Hepatocyte (in vitro differentiated cells): Measurements from ENCODE around the gene PAK5. TPM values are rescaled to one million over a fixed set of nuclear protein-coding genes. Genes with fewer than 3 reads are reported as not detected.

Source experiments
- DNase-seq: peaks from one replicate; pipeline ENCODE4 v3.0.0-alpha.2; 2016; ENCODE audit warnings: low spot score
- H2AFZ ChIP-seq: fragments of 200-600 bp; sonication (generic); 2 replicates; pipeline ENCODE4 v1.6.0; 2016; ENCODE audit warnings: antibody characterized with exemption, mild to moderate bottlenecking
- H3K27ac ChIP-seq: fragments of 200-600 bp; sonication (generic); 2 replicates; pipeline ENCODE4 v1.5.1; 2016; ENCODE audit warnings: mild to moderate bottlenecking
- H3K27me3 ChIP-seq: fragments of 200-600 bp; sonication (generic); 2 replicates; pipeline ENCODE4 v1.6.1; 2016
- H3K36me3 ChIP-seq: fragments of 200-600 bp; sonication (generic); replicated peaks from 2 replicates; pipeline ENCODE4 v1.5.1; 2016; ENCODE audit warnings: low read depth; ENCODE audit not compliant: insufficient read depth
- H3K4me1 ChIP-seq: fragments of 200-600 bp; sonication (generic); 2 replicates; pipeline ENCODE4 v1.5.1; 2016; ENCODE audit warnings: mild to moderate bottlenecking, moderate library complexity; ENCODE audit not compliant: insufficient read depth
- H3K4me2 ChIP-seq: fragments of 200-600 bp; sonication (generic); 2 replicates; pipeline ENCODE4 v1.6.0; 2016
- H3K4me3 ChIP-seq: fragments of 200-600 bp; sonication (generic); 2 replicates; pipeline ENCODE4 v1.5.1; 2016; ENCODE audit warnings: mild to moderate bottlenecking
- H3K79me2 ChIP-seq: fragments of 200-600 bp; sonication (generic); 2 replicates; pipeline ENCODE4 v1.6.0; 2017; ENCODE audit warnings: mild to moderate bottlenecking
- H3K9me2 ChIP-seq: fragments of 200-600 bp; sonication (generic); replicated peaks from 2 replicates; pipeline ENCODE4 v1.6.0; 2017; ENCODE audit warnings: mild to moderate bottlenecking; ENCODE audit not compliant: insufficient read depth
- H3K9me3 ChIP-seq: fragments of 200-600 bp; sonication (generic); 2 replicates; pipeline ENCODE4 v1.5.1; 2016; ENCODE audit warnings: low read depth, mild to moderate bottlenecking
- H4K20me1 ChIP-seq: fragments of 200-600 bp; sonication (generic); 2 replicates; pipeline ENCODE4 v1.6.0; 2016; ENCODE audit warnings: mild to moderate bottlenecking; ENCODE audit not compliant: insufficient read depth, poor library complexity, severe bottlenecking
- EZH2 ChIP-seq: fragments of 200-600 bp; sonication (generic); IDR thresholded peaks from 2 replicates; pipeline ENCODE4 v1.6.1; 2016; ENCODE audit warnings: antibody characterized with exemption, mild to moderate bottlenecking, borderline replicate concordance
- EZH2phosphoT487 ChIP-seq: fragments of 200-600 bp; sonication (generic); IDR thresholded peaks from one replicate; pipeline ENCODE4 v1.6.1; 2018; ENCODE audit warnings: antibody characterized with exemption, mild to moderate bottlenecking, low read depth, moderate library complexity; ENCODE audit not compliant: unreplicated experiment, severe bottlenecking
- WGBS: methylation state at CpG from one replicate; pipeline ENCODE4 v1.1.6; 2016; ENCODE audit warnings: low lambda C conversion rate; ENCODE audit errors: missing lambda C conversion rate; 5-methylcytosine and 5-hydroxymethylcytosine counted together
- polyA plus RNA-seq: library from polyadenylated mRNA; unstranded; fragments of >200 nt; fragmentation: Nextera tagmentation; extraction: Ambion mirVana; gene quantifications from 2 replicates; pipeline ENCODE4 v1.2.1, GENCODE V29; 2016
- total RNA-seq: library from RNA; depleted of rRNA; stranded (reverse); fragments of >200 nt; gene quantifications from 2 replicates; pipeline ENCODE4 v1.2.3, GENCODE V29; 2014
- TF ChIP-seq, protein P1 (sequence below): fragments of 200-600 bp; sonication (generic); IDR thresholded peaks from 2 replicates; pipeline ENCODE4 v1.5.1; 2016; ENCODE audit warnings: antibody characterized with exemption, mild to moderate bottlenecking; ENCODE audit not compliant: poor library complexity

PAK5 gene
- total and polyA plus RNA-seq, 2 experiments from 2014 or later = 0.56 to 0.97 TPM

GRCh38 chr20:9551808-9552550, 286.9 kb downstream of the PAK5 start:
- Histone ChIP-seq H3K79me2 (no peaks in the 10 kb centered on the region), H3K27ac (no peak overlapping the region), H3K36me3 (no peaks in the 10 kb centered on the region), H3K4me1 (no peaks in the 10 kb centered on the region), H3K4me3 (no peak overlapping the region), H2AFZ (no peak overlapping the region), H3K9me2 (no peaks in the 10 kb centered on the region), H3K9me3 (no peaks in the 10 kb centered on the region), H4K20me1 (no peaks in the 10 kb centered on the region), H3K27me3 (no peaks in the 10 kb centered on the region), H3K4me2 (no peak overlapping the region)
- no peak for DNase-seq
- 86% methylated on average over 4 of the region's 4 CpGs for WGBS
- TF ChIP-seq EZH2 = no peak

DNA sequence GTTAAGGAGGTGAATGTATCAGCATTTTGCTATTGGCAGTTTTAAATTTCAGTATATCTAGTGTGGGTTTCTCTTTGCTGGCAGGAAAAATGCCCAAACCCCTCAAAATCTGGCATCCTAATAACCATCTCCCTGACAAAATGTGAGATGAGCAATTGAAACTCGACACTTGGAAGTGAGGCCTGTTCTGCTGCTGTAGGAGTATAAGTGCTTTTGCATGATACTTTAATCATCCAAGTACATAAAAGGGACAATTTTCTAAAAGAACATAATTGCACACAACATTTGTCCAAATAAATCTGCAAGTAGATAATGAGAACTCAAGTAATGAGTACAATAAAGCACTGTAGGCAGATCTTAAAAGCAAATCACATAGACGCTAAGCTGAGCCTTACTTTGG, 288.0 kb downstream of the PAK5 start:
- 70% methylated on average over 2 of the region's 2 CpGs for whole genome bisulfite sequencing
- Histone ChIP-seq H3K4me3 (no peak overlapping the region), H3K4me2 (no peak overlapping the region), H3K27ac (no peak overlapping the region), H3K79me2 (no peaks in the 10 kb centered on the region), H3K9me2 (no peaks in the 10 kb centered on the region), H3K9me3 (no peaks in the 10 kb centered on the region), H3K4me1 (no peaks in the 10 kb centered on the region), H4K20me1 (no peaks in the 10 kb centered on the region), H3K36me3 (no peaks in the 10 kb centered on the region), H2AFZ (no peak overlapping the region), H3K27me3 (no peaks in the 10 kb centered on the region)
- DNase-seq = no peak
- TF ChIP-seq, protein P1, sequence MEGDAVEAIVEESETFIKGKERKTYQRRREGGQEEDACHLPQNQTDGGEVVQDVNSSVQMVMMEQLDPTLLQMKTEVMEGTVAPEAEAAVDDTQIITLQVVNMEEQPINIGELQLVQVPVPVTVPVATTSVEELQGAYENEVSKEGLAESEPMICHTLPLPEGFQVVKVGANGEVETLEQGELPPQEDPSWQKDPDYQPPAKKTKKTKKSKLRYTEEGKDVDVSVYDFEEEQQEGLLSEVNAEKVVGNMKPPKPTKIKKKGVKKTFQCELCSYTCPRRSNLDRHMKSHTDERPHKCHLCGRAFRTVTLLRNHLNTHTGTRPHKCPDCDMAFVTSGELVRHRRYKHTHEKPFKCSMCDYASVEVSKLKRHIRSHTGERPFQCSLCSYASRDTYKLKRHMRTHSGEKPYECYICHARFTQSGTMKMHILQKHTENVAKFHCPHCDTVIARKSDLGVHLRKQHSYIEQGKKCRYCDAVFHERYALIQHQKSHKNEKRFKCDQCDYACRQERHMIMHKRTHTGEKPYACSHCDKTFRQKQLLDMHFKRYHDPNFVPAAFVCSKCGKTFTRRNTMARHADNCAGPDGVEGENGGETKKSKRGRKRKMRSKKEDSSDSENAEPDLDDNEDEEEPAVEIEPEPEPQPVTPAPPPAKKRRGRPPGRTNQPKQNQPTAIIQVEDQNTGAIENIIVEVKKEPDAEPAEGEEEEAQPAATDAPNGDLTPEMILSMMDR = no peak
- TF ChIP-seq EZH2phosphoT487 (no peak), EZH2 (no peak)

- Histone ChIP-seq H3K4me2 (no peak overlapping the region), H2AFZ (no peak overlapping the region), H3K9me2 (no peaks in the 10 kb centered on the region), H3K9me3 (no peaks in the 10 kb centered on the region), H3K4me1 (no peaks in the 10 kb centered on the region), H4K20me1 (no peaks in the 10 kb centered on the region), H3K27ac (no peak overlapping the region), H3K27me3 (no peaks in the 10 kb centered on the region), H3K79me2 (no peaks in the 10 kb centered on the region), H3K4me3 (no peak overlapping the region), H3K36me3 (no peaks in the 10 kb centered on the region)
- 94% methylated on average over 1 of the region's 1 CpG for WGBS
- TF ChIP-seq EZH2 = no peak
- TF ChIP-seq EZH2phosphoT487 = no peak
- TF ChIP-seq, protein P1 = no peak
- DNase-seq = no peak
Measured at GRCh38 chr20:9550283-9550682, 288.6 kb downstream of the PAK5 start.

GRCh38 chr20:9543214-9543613, 295.7 kb downstream of the PAK5 start:
- Histone ChIP-seq H3K9me2 (no peaks in the 10 kb centered on the region), H3K4me2 (no peak overlapping the region), H3K36me3 (no peaks in the 10 kb centered on the region), H3K79me2 (no peaks in the 10 kb centered on the region), H3K4me3 (no peak overlapping the region), H3K9me3 (no peaks in the 10 kb centered on the region), H3K27me3 (no peaks in the 10 kb centered on the region), H2AFZ (no peak overlapping the region), H4K20me1 (no peaks in the 10 kb centered on the region), H3K4me1 (no peaks in the 10 kb centered on the region), H3K27ac (no peak overlapping the region)
- no peak for DNase-seq
- WGBS = 50% methylated on average over 4 of the region's 4 CpGs
- TF ChIP-seq EZH2 (no peak), EZH2phosphoT487 (no peak)
- TF ChIP-seq, protein P1 = no peak
